Lower lobe of right lung (tissue), 2 donors: ENCODE data around the gene GMPR. TPM values are rescaled to one million over a fixed set of nuclear protein-coding genes. Genes with fewer than 3 reads are reported as not detected.

ENCODE experiments used
- ATAC-seq, 2 donors: fragments of 200-7000 bp; cut with Tn5 transposase; one replicate each; pipeline ENCODE4 v1.9.1; 2020 to 2022; ENCODE audit warnings: mild to moderate bottlenecking in 2 of 2, moderate library complexity in 2 of 2
- DNase-seq: peaks from one replicate; pipeline ENCODE4 v3.0.0-alpha.2; 2020
- H3K27ac ChIP-seq: fragments of 200-600 bp; one replicate; pipeline ENCODE4 v1.8.0; 2022
- H3K27me3 ChIP-seq: fragments of 200-600 bp; one replicate; pipeline ENCODE4 v1.8.0; 2022; ENCODE audit warnings: low read depth
- H3K36me3 ChIP-seq: fragments of 200-600 bp; one replicate; pipeline ENCODE4 v1.8.0; 2022; ENCODE audit warnings: mild to moderate bottlenecking
- H3K4me1 ChIP-seq: fragments of 200-600 bp; one replicate; pipeline ENCODE4 v1.8.0; 2022
- H3K4me3 ChIP-seq: fragments of 200-600 bp; one replicate; pipeline ENCODE4 v1.8.0; 2022; ENCODE audit warnings: mild to moderate bottlenecking
- H3K9me3 ChIP-seq: fragments of 200-600 bp; one replicate; pipeline ENCODE4 v1.8.0; 2022
- intact Hi-C: fragments of 100-400 bp; cut with DNase I; formaldehyde crosslinking; loops from one replicate; pipeline ENCODE4 v1.11.0; 2022
- total RNA-seq: library from RNA; stranded (reverse); fragmentation: NEBNext Ultra II Directional; extraction: Animal tissue kit (Norgen Biotek cat#: 25700); gene quantifications from one replicate; pipeline ENCODE4 v1.2.1, GENCODE V29; 2021
- TF ChIP-seq, protein P1 (sequence below): fragments of 200-600 bp; IDR thresholded peaks from one replicate; pipeline ENCODE4 v1.8.0; 2022; ENCODE audit warnings: antibody characterized with exemption, mild to moderate bottlenecking
- donor health status: DM: no; HTN: yes; CAD: no; lungs with severe emphysema.

Gene GMPR
- total RNA-seq, 1 donor from 2014 or later = 22.5 TPM

DNA sequence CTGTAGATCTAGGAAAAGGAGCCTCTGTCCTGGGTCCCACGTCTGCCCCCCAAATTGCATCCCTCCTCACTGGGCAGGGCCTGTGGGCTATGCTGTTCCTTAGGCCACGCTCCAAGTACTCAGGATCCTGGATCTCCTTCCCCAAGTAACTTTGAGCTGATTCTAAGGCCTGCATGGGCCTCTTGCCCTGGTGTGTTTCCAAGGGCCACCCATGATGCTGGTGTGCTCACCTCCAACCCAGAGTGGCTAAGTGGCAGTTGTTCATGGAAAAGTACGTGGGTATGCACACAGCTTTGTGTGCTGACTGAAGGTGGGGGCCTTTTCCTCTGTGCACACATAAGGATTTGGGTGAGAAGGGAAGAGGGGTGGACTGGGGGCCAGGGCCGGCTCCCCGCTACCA, 5.3 kb downstream of the GMPR start:
- Histone ChIP-seq H3K9me3 (no peaks in the 10 kb centered on the region), H3K4me3 (no peak overlapping the region), H3K27me3 (no peaks in the 10 kb centered on the region), H3K4me1 (peaks cover 18% of the 10 kb centered on the region), H3K27ac (no peak overlapping the region), H3K36me3 (peaks cover 11% of the 10 kb centered on the region)
- no peak for ATAC-seq
- TF ChIP-seq, protein P1, sequence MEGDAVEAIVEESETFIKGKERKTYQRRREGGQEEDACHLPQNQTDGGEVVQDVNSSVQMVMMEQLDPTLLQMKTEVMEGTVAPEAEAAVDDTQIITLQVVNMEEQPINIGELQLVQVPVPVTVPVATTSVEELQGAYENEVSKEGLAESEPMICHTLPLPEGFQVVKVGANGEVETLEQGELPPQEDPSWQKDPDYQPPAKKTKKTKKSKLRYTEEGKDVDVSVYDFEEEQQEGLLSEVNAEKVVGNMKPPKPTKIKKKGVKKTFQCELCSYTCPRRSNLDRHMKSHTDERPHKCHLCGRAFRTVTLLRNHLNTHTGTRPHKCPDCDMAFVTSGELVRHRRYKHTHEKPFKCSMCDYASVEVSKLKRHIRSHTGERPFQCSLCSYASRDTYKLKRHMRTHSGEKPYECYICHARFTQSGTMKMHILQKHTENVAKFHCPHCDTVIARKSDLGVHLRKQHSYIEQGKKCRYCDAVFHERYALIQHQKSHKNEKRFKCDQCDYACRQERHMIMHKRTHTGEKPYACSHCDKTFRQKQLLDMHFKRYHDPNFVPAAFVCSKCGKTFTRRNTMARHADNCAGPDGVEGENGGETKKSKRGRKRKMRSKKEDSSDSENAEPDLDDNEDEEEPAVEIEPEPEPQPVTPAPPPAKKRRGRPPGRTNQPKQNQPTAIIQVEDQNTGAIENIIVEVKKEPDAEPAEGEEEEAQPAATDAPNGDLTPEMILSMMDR = no peak
- intact Hi-C loops = no loop called here
- no peak for DNase-seq

DNA sequence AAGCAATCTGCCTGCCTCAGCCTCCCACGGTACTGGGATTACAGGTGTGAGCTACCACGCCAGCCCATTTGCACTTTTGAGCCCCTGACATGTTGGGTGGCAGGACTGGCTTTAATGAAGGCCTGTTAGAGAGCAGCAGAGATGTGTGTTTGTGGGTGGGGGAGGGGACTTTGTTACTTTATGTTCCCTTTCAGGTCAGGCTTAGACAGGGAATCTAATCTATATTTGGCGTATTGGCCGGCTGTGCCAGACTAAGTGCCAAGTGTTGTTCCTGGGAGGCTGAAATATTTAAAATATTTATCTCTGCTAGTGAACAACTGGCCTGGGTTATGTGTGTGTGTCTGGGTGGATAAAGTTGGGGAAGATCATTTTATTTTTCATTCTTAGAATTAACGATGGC, 6.1 kb downstream of the GMPR start:
- TF ChIP-seq, protein P1 = no peak

DNA sequence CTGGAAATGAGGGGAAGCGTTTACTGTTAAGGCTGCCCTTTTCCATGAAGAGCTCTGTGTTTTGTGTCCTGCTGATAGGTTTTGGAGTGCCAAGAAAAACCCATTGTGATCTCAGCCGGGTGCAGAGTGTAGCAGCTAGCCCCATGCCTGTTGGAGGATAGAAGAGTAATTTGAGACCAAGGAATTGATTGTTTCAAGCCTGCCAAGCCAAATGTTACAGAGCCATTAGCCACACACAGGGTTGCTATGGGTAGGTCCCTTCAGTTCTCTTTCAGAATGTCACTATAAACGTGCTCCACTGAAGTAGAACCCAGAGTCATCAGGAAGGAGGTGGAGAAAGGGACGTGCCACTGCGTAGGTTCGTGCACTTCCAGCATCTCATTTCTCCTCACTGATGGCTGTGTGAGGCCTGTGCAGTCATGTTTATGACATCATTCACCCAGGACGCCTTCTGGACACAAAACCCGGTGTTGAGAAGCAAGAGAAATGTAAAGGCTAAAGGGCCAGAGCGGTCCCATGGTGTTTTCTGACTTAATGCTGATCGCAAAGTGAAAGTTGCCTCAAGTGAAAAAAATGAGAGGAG, 6.6 kb downstream of the GMPR start:
- intact Hi-C loops = no loop called here
- Histone ChIP-seq H3K27ac (no peak overlapping the region), H3K4me1 (peaks cover 9% of the 10 kb centered on the region), H3K9me3 (no peaks in the 10 kb centered on the region), H3K4me3 (no peak overlapping the region), H3K27me3 (no peaks in the 10 kb centered on the region), H3K36me3 (peaks cover 11% of the 10 kb centered on the region)
- no peak for ATAC-seq
- TF ChIP-seq, protein P1 = no peak
- no peak for DNase-seq

More for the DNA sequence above, 6.1 kb downstream of the GMPR start:
- ATAC-seq (no peak), DNase-seq (no peak)
- intact Hi-C loops = no loop called here
- no peaks in the 10 kb centered on the region for H3K27me3 ChIP-seq
- no peaks in the 10 kb centered on the region for H3K9me3 ChIP-seq
- peaks cover 15% of the 10 kb centered on the region for H3K4me1 ChIP-seq
- no peak overlapping the region for H3K27ac ChIP-seq
- H3K4me3 ChIP-seq = no peak overlapping the region
- H3K36me3 ChIP-seq = peaks cover 11% of the 10 kb centered on the region

DNA sequence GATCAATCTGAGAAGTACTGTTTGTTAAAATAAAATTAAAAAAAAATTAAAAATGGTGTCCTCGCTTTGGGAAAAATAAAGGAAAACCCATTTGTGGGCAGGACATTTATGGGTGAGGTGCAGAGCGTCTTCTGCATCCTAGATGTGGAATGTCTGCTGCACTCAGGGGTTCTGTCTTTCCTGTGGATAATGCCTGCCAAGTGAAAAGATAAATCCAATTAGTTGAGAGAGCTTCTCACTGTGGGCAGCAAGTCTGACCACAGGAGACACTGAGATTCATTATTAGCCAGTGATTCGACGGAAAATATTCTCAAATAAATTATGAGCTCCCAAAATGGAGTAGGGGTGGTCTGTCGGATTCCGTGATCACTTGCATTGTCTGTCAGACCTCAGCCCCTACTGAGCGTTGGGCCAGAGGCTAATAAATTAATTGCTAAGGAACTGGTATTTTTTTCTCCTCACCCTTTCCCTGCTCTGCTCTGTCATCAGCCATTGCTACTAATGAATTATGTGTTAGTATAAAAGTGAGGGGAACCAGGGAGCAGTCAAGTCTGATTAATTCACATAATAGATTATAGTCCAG, 10.0 kb downstream of the GMPR start:
- DNase-seq = no peak
- intact Hi-C loops = no loop called here
- Histone ChIP-seq H3K27ac (no peak overlapping the region), H3K36me3 (peaks cover 23% of the 10 kb centered on the region), H3K4me3 (no peak overlapping the region), H3K27me3 (no peaks in the 10 kb centered on the region), H3K4me1 (no peaks in the 10 kb centered on the region), H3K9me3 (no peaks in the 10 kb centered on the region)
- no peak for ATAC-seq
- TF ChIP-seq, protein P1 = no peak

DNA sequence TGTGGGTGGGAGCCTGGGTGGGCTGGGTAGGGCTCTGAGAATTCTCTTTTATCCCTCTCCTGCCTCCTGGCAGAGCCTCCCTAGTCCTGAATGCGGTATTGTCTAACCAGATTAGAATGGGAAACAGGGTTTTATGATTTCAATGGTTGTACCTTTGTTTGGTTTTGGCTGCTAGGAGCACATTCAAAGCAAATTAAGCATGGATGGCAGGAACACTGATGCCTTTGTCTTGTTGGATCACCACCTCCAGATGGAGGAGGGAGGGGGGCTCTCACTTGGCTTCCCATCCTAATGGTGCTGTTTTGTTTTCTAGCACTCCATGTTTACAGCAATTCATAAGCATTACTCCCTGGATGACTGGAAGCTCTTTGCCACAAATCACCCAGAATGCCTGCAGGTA, 11.6 kb downstream of the GMPR start:
- H3K27me3 ChIP-seq = no peaks in the 10 kb centered on the region
- ATAC-seq = no peak
- no peaks in the 10 kb centered on the region for H3K4me1 ChIP-seq
- no peak overlapping the region for H3K4me3 ChIP-seq
- DNase-seq = no peak
- TF ChIP-seq, protein P1 = no peak
- no peak overlapping the region for H3K27ac ChIP-seq
- no peaks in the 10 kb centered on the region for H3K9me3 ChIP-seq
- peaks cover 23% of the 10 kb centered on the region for H3K36me3 ChIP-seq
- intact Hi-C loops = no loop called here
